ENCODE data around the gene PSMB11. TPM values are rescaled to one million over a fixed set of nuclear protein-coding genes. Genes with fewer than 3 reads are reported as not detected.
A peak's percentile ranks its signal among the peaks of the same experiment; 100 is the strongest.

The PSMB11 gene
- total and polyA plus RNA-seq, 2 experiments from 2014 or later = not detected

DNA sequence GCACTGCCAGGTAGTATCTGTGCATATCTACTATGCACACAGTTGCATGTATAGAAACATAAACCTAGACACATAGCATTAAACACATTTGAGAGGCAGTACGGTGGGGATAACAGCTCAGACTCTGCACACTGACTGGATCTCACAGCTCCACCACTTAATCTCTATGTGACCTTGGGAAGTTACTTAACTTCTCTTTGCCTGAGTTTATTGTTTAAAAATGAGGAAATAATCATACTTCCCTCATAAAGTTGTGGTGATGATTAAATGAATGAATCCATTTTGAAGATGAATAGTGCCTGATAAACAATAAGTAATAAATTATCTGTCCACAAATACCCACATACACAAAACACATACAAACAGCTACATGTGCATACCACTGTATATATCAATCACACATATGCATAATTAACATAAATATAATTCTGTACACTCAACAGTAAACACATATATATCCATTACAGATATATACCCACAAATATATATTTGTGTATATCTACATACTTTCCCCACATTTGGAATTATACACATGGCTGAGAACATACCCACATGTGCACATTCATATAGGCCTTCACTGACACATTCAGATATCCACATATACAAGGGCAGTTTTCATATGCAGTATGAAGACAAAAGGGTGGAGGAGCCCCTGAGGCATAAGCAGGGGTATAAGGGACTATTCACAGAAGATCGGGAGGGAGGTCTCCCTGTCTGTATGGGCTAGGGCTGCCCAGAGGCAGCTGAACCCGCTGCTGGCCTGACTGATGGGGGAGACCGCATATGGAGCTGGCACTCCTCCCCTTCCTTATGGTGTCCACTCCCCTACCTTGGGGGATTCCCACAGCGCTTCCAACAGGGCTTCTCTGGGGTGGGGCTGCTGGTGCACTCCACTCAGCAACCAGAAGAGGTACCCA, 9.4 kb downstream of the PSMB11 start:
- Histone ChIP-seq H3K27ac (no peak overlapping the region), H3K9me3 (ENCODE audit: low read depth) (no peaks in the 10 kb centered on the region), H3K4me2 (no peak overlapping the region), H3K36me3 (replicated peaks; ENCODE audit: insufficient read depth, low read depth) (no peaks in the 10 kb centered on the region), H4K20me1 (ENCODE audit: insufficient read depth, poor library complexity, severe bottlenecking) (no peaks in the 10 kb centered on the region), H3K4me3 (no peak overlapping the region), H3K9me2 (replicated peaks; ENCODE audit: insufficient read depth) (no peaks in the 10 kb centered on the region), H2AFZ (no peak overlapping the region), H3K79me2 (no peaks in the 10 kb centered on the region), H3K4me1 (ENCODE audit: insufficient read depth) (peaks cover 8% of the 10 kb centered on the region), H3K27me3 (no peaks in the 10 kb centered on the region)
- TF ChIP-seq CTCF (IDR thresholded peaks at IDR 0.05; ENCODE audit: poor library complexity) (no peak), EZH2phosphoT487 (IDR thresholded peaks at IDR 0.05; ENCODE audit: low read depth, severe bottlenecking, unreplicated experiment) (no peak), EZH2 (IDR thresholded peaks at IDR 0.05; ENCODE audit: borderline replicate concordance) (no peak)
- 90% methylated on average over 5 of the region's 5 CpGs for WGBS (ENCODE audit: low lambda C conversion rate, missing lambda C conversion rate)
- no peak for DNase-seq (ENCODE audit: low spot score)

DNA sequence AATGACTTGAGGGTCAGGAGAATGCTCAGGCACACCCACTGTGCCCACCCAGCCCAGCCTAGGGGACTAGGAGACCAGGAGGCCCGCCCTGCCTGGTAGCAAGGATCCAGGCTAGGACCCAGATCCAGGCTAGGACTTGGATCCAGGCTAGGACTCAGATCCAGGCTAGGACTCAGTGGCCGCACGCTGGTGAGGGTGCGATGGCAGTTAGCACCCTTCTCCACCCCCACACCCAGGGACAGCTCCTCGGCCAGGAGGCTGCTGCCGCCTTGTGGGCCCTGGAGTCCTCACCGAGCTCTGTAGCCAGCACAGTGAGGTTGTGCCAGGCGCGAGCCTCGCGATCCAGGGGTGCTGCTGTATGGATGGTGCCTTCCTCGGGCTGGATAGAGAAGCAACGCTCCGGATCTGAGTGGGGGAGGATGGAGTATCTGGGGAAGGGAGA, 10.2 kb downstream of the PSMB11 start:
- no peaks in the 10 kb centered on the region for H4K20me1 ChIP-seq (ENCODE audit: insufficient read depth, poor library complexity, severe bottlenecking)
- no peaks in the 10 kb centered on the region for H3K27me3 ChIP-seq
- no peaks in the 10 kb centered on the region for H3K36me3 ChIP-seq (replicated peaks; ENCODE audit: insufficient read depth, low read depth)
- 85% methylated on average over 14 of the region's 14 CpGs for WGBS (ENCODE audit: low lambda C conversion rate, missing lambda C conversion rate)
- TF ChIP-seq EZH2 (IDR thresholded peaks at IDR 0.05; ENCODE audit: borderline replicate concordance) (no peak), EZH2phosphoT487 (IDR thresholded peaks at IDR 0.05; ENCODE audit: low read depth, severe bottlenecking, unreplicated experiment) (no peak), CTCF (IDR thresholded peaks at IDR 0.05; ENCODE audit: poor library complexity) (no peak)
- no peak overlapping the region for H3K27ac ChIP-seq
- peaks cover 12% of the 10 kb centered on the region for H3K4me1 ChIP-seq (ENCODE audit: insufficient read depth)
- H3K79me2 ChIP-seq = no peaks in the 10 kb centered on the region
- no peak overlapping the region for H2AFZ ChIP-seq
- DNase-seq (ENCODE audit: low spot score) = peak; percentile 28
- H3K9me3 ChIP-seq (ENCODE audit: low read depth) = no peaks in the 10 kb centered on the region
- no peaks in the 10 kb centered on the region for H3K9me2 ChIP-seq (replicated peaks; ENCODE audit: insufficient read depth)
- H3K4me2 ChIP-seq = no peak overlapping the region
- no peak overlapping the region for H3K4me3 ChIP-seq

DNA sequence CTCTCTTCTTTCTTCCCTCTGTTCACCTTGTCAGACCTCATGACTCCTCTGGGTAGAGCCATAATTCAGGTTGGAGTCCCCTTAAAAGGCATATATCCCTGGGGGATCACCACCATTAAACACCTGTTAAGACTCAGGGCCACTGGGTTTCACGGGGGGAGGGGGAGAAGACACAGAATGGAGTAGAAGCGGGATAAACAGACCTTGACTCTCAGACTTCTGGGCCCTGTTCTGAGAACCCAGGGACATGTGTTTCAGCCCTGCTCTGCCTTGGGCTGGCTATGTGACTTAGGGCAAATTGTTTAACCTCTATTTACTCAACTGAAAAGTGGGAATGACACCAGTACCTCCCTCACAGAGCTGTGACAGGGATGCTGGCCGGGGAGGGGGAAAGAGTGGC, 10.7 kb downstream of the PSMB11 start:
- no peak overlapping the region for H3K4me2 ChIP-seq
- H3K79me2 ChIP-seq = no peaks in the 10 kb centered on the region
- no peak for TF ChIP-seq CTCF (IDR thresholded peaks at IDR 0.05; ENCODE audit: poor library complexity)
- no peak for TF ChIP-seq EZH2phosphoT487 (IDR thresholded peaks at IDR 0.05; ENCODE audit: low read depth, severe bottlenecking, unreplicated experiment)
- no peak for TF ChIP-seq EZH2 (IDR thresholded peaks at IDR 0.05; ENCODE audit: borderline replicate concordance)
- H3K4me1 ChIP-seq (ENCODE audit: insufficient read depth) = peaks cover 12% of the 10 kb centered on the region
- H2AFZ ChIP-seq = no peak overlapping the region
- DNase-seq (ENCODE audit: low spot score) = no peak
- 83% methylated on average over 3 of the region's 3 CpGs for WGBS (ENCODE audit: low lambda C conversion rate, missing lambda C conversion rate)
- no peak overlapping the region for H3K27ac ChIP-seq
- no peaks in the 10 kb centered on the region for H3K9me2 ChIP-seq (replicated peaks; ENCODE audit: insufficient read depth)
- H3K4me3 ChIP-seq = no peak overlapping the region
- H3K36me3 ChIP-seq (replicated peaks; ENCODE audit: insufficient read depth, low read depth) = no peaks in the 10 kb centered on the region
- H4K20me1 ChIP-seq (ENCODE audit: insufficient read depth, poor library complexity, severe bottlenecking) = no peaks in the 10 kb centered on the region
- H3K27me3 ChIP-seq = no peaks in the 10 kb centered on the region
- no peaks in the 10 kb centered on the region for H3K9me3 ChIP-seq (ENCODE audit: low read depth)

Data from hepatocyte (in vitro differentiated cells).